Measurements from ENCODE around the gene BCL11A.

The BCL11A gene

DNA sequence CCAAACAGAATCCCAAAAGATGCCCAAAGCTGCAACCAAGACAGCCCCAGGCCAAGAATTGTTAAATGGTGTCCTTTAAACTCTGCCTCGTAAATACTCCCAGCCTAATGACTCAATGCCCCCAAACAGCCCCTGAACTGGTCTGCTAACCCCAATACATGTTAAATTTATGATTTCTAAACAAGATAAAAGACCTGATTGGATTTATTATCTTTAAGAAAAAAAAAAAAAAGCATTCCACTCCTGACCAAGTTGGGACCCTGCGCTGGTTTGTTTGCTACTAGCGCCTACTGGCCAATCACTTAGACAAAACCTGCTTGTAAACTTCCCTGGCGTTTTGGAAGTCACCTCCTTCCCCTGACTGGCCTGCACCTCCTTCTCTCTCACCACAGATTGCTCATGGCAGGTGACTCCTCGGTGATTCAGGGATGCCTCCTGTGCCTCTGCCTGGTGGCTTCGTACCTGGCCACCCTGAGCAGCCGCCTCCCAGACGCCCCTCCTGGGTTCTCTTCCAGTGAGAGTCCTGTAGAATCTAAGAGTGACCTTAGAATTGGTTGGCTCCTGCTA, 121.3 kb downstream of the BCL11A start:
- DNase-seq (ENCODE audit: extremely low read depth, low read depth) = no peak
- no peak overlapping the region for H3K4me3 ChIP-seq (replicated peaks; ENCODE audit: low read depth, low read length)
- TF ChIP-seq, protein P1, sequence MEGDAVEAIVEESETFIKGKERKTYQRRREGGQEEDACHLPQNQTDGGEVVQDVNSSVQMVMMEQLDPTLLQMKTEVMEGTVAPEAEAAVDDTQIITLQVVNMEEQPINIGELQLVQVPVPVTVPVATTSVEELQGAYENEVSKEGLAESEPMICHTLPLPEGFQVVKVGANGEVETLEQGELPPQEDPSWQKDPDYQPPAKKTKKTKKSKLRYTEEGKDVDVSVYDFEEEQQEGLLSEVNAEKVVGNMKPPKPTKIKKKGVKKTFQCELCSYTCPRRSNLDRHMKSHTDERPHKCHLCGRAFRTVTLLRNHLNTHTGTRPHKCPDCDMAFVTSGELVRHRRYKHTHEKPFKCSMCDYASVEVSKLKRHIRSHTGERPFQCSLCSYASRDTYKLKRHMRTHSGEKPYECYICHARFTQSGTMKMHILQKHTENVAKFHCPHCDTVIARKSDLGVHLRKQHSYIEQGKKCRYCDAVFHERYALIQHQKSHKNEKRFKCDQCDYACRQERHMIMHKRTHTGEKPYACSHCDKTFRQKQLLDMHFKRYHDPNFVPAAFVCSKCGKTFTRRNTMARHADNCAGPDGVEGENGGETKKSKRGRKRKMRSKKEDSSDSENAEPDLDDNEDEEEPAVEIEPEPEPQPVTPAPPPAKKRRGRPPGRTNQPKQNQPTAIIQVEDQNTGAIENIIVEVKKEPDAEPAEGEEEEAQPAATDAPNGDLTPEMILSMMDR (IDR thresholded peaks at IDR 0.05; ENCODE audit: low read depth, low read length, missing control alignments) = no peak

DNA sequence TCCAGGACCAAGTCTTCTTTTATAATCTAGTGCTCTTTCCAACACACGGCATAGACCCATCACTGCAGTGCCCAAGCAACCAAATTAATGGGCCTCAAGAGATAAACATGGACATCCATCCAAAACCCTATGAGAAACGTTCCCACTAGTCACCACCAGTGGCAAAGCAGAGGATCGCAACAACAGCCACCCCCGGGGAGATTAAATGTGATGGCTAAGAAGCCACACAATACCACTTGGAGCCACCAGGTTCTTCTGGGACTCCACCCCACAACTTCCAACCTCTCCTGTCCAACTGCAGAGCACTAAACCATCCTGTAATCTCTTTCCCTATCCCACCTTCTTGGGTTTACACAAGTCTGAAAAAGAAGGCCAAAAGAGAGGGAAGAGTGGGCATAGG, 123.8 kb downstream of the BCL11A start:
- no peak for DNase-seq (ENCODE audit: extremely low read depth, low read depth)
- TF ChIP-seq, protein P1 (IDR thresholded peaks at IDR 0.05; ENCODE audit: low read depth, low read length, missing control alignments) = no peak
- no peak overlapping the region for H3K4me3 ChIP-seq (replicated peaks; ENCODE audit: low read depth, low read length)

DNA sequence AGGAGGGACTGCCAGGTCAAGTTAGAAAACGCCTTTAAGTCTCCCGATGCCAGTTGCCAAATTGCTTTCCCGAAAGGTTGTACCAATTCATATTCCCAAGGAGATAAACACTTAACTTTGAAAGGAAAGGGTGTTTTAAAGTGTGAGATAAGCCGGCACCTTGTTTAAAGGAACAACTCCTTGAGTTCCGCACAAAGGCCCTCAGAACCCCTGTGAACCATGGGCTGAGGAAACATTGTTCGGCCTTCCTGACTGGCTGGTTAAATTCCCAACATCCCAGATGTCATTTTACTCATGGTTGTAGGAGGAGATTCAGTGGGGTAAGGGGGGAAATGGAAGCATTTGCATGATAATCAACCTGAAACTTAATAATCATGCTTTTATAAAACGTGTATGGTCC, 126.6 kb downstream of the BCL11A start:
- no peak overlapping the region for H3K4me3 ChIP-seq (replicated peaks; ENCODE audit: low read depth, low read length)
- DNase-seq (ENCODE audit: extremely low read depth, low read depth) = no peak
- TF ChIP-seq, protein P1 (IDR thresholded peaks at IDR 0.05; ENCODE audit: low read depth, low read length, missing control alignments) = no peak

DNA sequence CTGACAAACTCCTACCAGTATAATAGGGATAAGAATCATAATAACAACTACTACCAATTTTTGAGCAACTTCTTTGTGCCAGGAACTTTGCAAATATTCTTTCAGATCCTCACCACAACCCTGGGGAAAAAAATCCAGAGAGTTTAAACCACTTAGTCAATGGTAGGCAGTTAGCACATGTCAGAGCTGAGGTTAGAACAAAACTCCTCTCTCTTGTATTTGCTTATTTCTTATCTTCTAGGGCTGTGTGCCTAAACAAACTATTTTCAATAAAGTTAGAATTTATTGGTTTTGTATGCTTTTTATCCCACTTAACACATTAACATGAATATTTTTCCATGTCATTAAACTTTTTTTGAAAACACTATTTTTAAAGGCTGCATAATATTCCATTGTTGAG, 127.1 kb downstream of the BCL11A start:
- TF ChIP-seq, protein P1 (IDR thresholded peaks at IDR 0.05; ENCODE audit: low read depth, low read length, missing control alignments) = no peak
- no peak overlapping the region for H3K4me3 ChIP-seq (replicated peaks; ENCODE audit: low read depth, low read length)
- DNase-seq (ENCODE audit: extremely low read depth, low read depth) = no peak

DNA sequence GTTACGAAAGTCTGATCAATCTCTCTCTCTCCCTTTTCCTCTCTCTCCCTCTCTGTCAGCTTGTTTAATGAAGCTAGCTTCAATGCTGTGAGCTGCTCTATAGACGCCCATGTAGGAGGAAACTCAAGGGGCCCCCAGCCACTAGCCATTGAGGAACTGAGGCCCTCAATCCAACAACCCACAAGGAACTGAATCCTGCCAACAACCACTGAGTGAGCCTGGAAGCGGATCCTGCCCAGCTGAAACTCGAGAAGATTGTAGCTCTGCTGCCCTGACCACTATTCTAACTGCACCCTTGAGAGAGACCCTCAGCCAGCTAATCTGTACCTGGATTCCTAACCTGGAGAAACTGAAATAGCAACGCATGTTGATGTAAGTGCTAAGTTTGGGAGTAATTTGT, 129.2 kb downstream of the BCL11A start:
- DNase-seq (ENCODE audit: extremely low read depth, low read depth) = no peak
- H3K4me3 ChIP-seq (replicated peaks; ENCODE audit: low read depth, low read length) = no peak overlapping the region
- TF ChIP-seq, protein P1 (IDR thresholded peaks at IDR 0.05; ENCODE audit: low read depth, low read length, missing control alignments) = no peak

DNA sequence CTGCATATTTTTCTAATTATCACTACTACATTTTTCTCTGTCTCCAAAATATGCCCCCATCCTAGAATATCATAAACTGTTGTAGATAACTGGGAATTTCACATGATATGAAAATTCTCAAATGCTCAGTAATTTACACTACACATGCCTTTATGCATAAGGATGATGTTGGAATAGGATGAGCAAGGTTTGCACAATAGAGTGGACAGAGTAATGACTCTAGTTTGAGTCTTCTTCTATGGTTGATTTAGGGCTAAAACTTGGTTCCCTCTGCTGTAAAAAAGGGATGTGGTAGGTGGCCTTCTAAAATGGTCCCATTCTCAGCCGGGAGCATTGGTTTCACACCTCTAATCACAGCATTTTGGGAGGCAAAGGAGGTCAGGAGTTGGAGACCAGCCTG, 129.9 kb downstream of the BCL11A start:
- H3K4me3 ChIP-seq (replicated peaks; ENCODE audit: low read depth, low read length) = no peak overlapping the region
- no peak for DNase-seq (ENCODE audit: extremely low read depth, low read depth)
- TF ChIP-seq, protein P1 (IDR thresholded peaks at IDR 0.05; ENCODE audit: low read depth, low read length, missing control alignments) = no peak
